Left ventricle myocardium inferior (tissue), 1 donor: ENCODE results near the gene CPEB2. TPM values are rescaled to one million over a fixed set of nuclear protein-coding genes. Genes with fewer than 3 reads are reported as not detected.

ENCODE experiments used
- DNase-seq: peaks from one replicate; pipeline ENCODE4 v3.0.0-alpha.2; 2020
- H3K27ac ChIP-seq: fragments of 200-600 bp; replicated peaks from 2 replicates; pipeline ENCODE4 v1.8.0; 2021
- H3K27me3 ChIP-seq: fragments of 200-600 bp; 2 replicates; pipeline ENCODE4 v1.8.0; 2021; ENCODE audit warnings: low read depth
- H3K36me3 ChIP-seq: fragments of 200-600 bp; 2 replicates; pipeline ENCODE4 v1.8.0; 2021
- H3K4me1 ChIP-seq: fragments of 200-600 bp; 2 replicates; pipeline ENCODE4 v1.8.0; 2021
- H3K4me3 ChIP-seq: fragments of 200-600 bp; 2 replicates; pipeline ENCODE4 v1.8.0; 2021; ENCODE audit warnings: mild to moderate bottlenecking, moderate library complexity
- H3K9me3 ChIP-seq: fragments of 200-600 bp; replicated peaks from 2 replicates; pipeline ENCODE4 v1.8.0; 2021
- CTCF ChIP-seq: fragments of 200-600 bp; IDR thresholded peaks from 2 replicates; pipeline ENCODE4 v1.8.0; 2021; ENCODE audit warnings: antibody characterized with exemption, mild to moderate bottlenecking, borderline replicate concordance
- intact Hi-C: fragments of 100-400 bp; cut with micrococcal nuclease; formaldehyde crosslinking; loops from one replicate; pipeline ENCODE4 v1.11.0; 2022
- total RNA-seq: library from RNA; stranded (reverse); fragmentation: NEBNext Ultra II Directional; extraction: Animal tissue kit (Norgen Biotek cat#: 25700); gene quantifications from one replicate; pipeline ENCODE4 v1.2.1, GENCODE V29; 2021
- donor health status: DM: no; HTN: yes; CAD: no; lungs with severe emphysema.

The CPEB2 gene
- total RNA-seq, 1 donor from 2014 or later: 23.3 TPM

GRCh38 chr4:15106399-15106798 lies 104.1 kb downstream of the CPEB2 start:
- no peaks in the 10 kb centered on the region for H3K27me3 ChIP-seq
- no peaks in the 10 kb centered on the region for H3K4me1 ChIP-seq
- intact Hi-C loops: no loop called here
- no peak for TF ChIP-seq CTCF
- H3K27ac ChIP-seq: no peak overlapping the region
- H3K9me3 ChIP-seq: no peaks in the 10 kb centered on the region
- DNase-seq: no peak
- no peak overlapping the region for H3K4me3 ChIP-seq
- H3K36me3 ChIP-seq: no peaks in the 10 kb centered on the region

GRCh38 chr4:15109600-15109999 lies 107.3 kb downstream of the CPEB2 start:
- no peaks in the 10 kb centered on the region for H3K9me3 ChIP-seq
- H3K36me3 ChIP-seq: no peaks in the 10 kb centered on the region
- H3K4me1 ChIP-seq: no peaks in the 10 kb centered on the region
- DNase-seq: no peak
- H3K4me3 ChIP-seq: no peak overlapping the region
- no peak for TF ChIP-seq CTCF
- no peak overlapping the region for H3K27ac ChIP-seq
- intact Hi-C loops: no loop called here
- H3K27me3 ChIP-seq: no peaks in the 10 kb centered on the region

- DNase-seq: no peak
- H3K4me1 ChIP-seq: no peaks in the 10 kb centered on the region
- intact Hi-C loops: no loop called here
- H3K36me3 ChIP-seq: no peaks in the 10 kb centered on the region
- H3K9me3 ChIP-seq: no peaks in the 10 kb centered on the region
- H3K27ac ChIP-seq: no peak overlapping the region
- no peak for TF ChIP-seq CTCF
- no peak overlapping the region for H3K4me3 ChIP-seq
- H3K27me3 ChIP-seq: no peaks in the 10 kb centered on the region
These were observed 107.9 kb downstream of the CPEB2 start for GRCh38 chr4:15110120-15110571.

GRCh38 chr4:15116509-15117079 lies 114.3 kb downstream of the CPEB2 start:
- no peaks in the 10 kb centered on the region for H3K36me3 ChIP-seq
- H3K9me3 ChIP-seq: peaks cover 6% of the 10 kb centered on the region
- no peak for DNase-seq
- H3K27ac ChIP-seq: no peak overlapping the region
- intact Hi-C loops: no loop called here
- no peak overlapping the region for H3K4me3 ChIP-seq
- no peak for TF ChIP-seq CTCF
- H3K4me1 ChIP-seq: no peaks in the 10 kb centered on the region
- no peaks in the 10 kb centered on the region for H3K27me3 ChIP-seq

GRCh38 chr4:15117270-15117946 lies 115.1 kb downstream of the CPEB2 start:
- no peak for TF ChIP-seq CTCF
- intact Hi-C loops: no loop called here
- H3K9me3 ChIP-seq: peaks cover 6% of the 10 kb centered on the region
- H3K27me3 ChIP-seq: no peaks in the 10 kb centered on the region
- H3K27ac ChIP-seq: no peak overlapping the region
- DNase-seq: no peak
- no peaks in the 10 kb centered on the region for H3K4me1 ChIP-seq
- H3K4me3 ChIP-seq: no peak overlapping the region
- H3K36me3 ChIP-seq: no peaks in the 10 kb centered on the region
